HG03469 (cell line): ENCODE results near the gene STAB2.

Experiments
- ATAC-seq: cut with Tn5 transposase; IDR thresholded peaks from one replicate; pipeline ENCODE4 v1.9.1; 2021; ENCODE audit warnings: mild to moderate bottlenecking, moderate library complexity, moderate number of reproducible peaks; ENCODE audit not compliant: unreplicated experiment

Gene STAB2

GRCh38 chr12:103735291-103735690 lies 148.2 kb downstream of the STAB2 start:
- ATAC-seq = no peak

GRCh38 chr12:103736572-103736971 lies 149.5 kb downstream of the STAB2 start:
- no peak for ATAC-seq

DNA sequence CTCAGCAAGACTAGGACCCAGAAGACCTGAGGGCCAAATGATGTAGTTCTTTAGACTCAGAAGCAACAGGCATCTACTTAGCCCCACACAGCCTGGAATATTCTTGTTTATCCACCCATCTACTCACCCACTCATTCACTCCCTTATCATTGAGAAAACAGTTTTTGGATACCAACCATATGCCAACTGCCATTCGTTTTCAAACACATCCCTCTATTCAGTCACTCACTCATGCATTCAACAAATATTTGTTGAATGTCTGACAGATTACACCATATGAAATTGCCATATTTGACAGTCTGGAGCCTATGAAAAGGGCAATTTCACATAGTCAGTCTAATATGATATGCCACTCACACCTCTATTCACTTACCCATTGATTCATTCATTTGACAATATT lies 150.8 kb downstream of the STAB2 start:
- no peak for ATAC-seq

DNA sequence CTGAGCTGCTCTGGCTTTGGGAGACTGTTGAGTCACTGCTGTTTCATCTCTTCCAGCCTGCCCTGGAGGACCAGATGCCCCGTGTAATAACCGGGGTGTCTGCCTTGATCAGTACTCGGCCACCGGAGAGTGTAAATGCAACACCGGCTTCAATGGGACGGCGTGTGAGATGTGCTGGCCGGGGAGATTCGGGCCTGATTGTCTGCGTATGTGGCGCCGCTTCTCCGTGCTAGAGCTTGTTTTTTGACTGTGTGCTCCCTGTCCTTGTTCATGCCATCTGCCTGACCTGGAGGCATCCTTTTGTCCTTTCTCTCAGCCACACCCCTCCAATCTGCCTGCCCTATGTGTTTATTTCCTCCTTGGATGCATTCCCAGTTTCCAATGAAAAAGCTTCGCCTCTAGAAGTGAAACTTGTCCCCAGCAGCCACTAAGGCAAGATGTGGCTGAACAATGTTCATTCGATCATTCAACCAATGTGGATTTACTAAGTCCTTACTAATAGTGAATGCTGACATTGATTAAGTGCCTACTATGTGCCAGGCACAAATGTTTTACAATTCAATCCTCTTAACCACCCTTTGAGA lies 155.4 kb downstream of the STAB2 start:
- no peak for ATAC-seq

- no peak for ATAC-seq
Observed at GRCh38 chr12:103743788-103744187, 156.7 kb downstream of the STAB2 start.

GRCh38 chr12:103745962-103746361 lies 158.9 kb downstream of the STAB2 start:
- ATAC-seq = no peak

GRCh38 chr12:103748002-103748401 lies 160.9 kb downstream of the STAB2 start:
- ATAC-seq = no peak

DNA sequence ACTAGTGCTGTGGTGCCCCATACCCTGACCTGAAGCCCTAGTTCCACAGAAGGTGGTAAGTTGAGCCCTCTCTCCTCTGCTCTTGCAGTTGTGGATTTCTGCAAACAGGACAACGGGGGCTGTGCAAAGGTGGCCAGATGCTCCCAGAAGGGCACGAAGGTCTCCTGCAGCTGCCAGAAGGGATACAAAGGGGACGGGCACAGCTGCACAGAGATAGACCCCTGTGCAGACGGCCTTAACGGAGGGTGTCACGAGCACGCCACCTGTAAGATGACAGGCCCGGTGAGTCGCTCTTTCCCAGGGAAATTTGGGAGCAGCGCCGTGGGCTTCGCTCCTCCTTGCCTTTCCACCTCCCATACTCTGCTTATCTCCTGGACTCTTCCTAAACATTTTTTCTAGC lies 161.8 kb downstream of the STAB2 start:
- no peak for ATAC-seq

GRCh38 chr12:103751171-103751570 lies 164.1 kb downstream of the STAB2 start:
- no peak for ATAC-seq

DNA sequence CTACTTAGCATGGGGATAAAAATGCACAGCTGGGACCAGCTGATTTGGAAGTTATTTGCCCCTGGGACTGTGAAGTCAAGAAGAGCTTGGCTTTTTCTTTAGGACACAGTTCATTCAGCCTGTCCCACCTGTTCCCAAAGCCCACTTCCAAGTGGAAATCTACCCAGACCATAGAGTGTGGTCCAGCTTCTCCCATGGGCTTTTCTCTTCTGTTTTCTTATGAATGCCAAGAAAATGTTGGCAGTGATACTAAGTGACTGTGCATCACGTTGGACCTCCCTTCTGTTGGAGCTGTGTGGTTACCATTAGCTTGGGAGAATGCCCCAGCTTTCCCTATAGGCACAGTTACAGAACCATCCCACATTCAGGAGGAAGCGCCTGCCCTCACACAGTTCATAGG lies 164.5 kb downstream of the STAB2 start:
- ATAC-seq = no peak

DNA sequence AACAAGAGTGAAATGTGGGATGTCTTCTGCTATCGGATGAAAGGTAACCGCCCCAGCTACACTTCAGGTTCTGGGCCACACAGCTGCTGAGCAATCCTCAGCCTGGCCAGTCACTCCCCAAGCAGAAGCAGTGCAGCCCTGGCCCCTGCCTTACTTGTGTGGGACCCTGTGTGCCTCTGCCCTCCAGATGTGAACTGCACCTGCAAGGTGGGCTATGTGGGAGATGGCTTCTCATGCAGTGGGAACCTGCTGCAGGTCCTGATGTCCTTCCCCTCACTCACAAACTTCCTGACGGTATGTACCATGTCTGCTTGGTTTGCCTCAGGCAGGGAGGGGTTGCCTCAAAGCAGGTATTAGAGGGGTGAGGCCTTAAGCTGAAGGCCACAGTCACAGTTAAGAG lies 168.4 kb downstream of the STAB2 start:
- ATAC-seq = no peak

DNA sequence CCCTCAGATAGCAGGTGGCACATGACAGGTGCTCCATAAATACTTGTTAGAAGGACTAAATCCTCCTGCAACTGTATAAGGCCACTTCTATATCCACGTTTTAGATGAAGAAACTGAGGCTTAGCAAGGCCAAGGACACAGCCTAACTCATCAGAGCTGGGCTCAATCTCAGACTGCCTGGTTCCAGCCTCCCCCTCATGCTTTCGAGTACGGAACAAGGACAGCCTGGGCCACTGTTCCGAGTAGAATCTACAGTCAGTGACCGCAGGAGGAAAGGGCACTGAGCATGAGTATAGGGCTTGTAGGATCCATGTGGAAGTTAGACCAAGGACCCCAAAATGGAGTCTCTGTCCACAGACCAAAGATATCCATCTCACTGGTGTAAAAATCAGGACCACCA lies 169.4 kb downstream of the STAB2 start:
- no peak for ATAC-seq

- no peak for ATAC-seq
Observed at GRCh38 chr12:103757248-103757647, 170.2 kb downstream of the STAB2 start.

DNA sequence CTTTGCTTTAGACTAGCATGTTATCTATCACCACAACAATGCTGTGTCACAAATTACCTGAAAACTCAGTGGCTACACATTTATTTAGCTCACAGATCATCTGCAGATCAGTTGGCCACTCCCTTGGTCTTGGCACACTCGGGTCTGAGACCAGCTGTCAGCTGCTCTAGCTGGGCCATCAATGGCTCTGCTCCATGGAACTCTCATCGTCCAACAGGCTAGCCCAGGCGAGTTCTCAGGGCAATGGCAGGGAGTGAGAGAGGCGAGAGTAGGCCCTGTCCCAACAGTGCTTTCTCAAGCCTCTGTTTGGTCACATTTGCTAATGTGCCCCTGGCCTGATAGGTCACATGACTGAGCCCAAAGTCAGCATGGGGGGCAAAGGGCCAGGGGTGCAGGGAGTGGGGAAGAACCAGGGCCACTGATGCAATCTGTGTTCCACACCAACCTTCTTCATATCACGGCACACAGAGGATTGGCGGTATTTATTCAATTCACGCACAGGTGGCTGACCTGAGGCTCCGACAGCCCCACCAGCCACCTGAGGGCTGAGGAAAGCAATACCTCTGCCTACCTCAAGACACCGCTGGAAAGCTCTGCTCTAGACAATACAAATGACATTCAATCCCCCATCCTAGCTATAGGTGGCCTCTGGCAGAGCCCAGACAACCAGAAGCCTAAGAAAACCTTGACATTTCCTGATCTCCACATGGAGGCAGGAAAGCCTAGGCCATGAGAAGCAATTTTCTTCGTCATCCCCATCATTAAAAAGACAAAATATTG lies 171.4 kb downstream of the STAB2 start:
- ATAC-seq = no peak

DNA sequence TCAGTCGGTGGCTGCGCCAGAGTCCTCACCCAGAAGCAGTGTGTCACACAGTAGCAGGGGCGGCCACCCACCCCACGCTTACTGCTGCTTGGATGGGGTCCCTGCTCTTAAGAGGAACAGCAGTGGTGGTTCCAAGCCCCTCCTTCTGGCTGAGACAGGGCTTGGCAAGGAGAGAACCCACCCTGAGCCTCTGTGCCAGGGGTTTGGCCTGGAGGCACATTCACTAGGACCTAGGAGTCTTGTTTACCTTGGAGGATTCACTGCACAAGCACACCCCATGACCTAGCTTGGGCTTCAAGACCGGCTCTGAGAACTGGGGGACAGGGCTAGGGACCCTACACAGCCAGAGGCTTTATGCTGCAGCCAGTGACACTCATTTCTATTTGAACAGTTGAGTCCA lies 175.4 kb downstream of the STAB2 start:
- no peak for ATAC-seq

DNA sequence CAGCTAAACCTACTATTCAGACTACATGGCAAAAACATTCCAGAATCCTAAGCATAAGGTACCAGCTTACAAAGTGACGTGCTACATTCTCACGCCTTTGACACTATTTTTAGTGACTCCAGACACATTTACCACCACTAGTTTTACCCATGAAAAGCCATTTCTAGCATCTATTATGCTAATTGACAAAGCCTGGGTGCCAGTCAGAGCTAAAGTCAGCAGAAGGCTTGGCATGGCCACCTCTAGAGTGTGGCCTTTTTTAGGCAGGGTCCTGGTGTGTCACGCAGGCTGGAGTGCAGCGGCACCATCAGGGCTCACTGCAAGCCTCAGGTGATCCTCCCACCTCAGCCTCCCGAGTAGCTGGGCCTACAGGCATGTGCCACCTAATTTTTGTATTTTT lies 178.2 kb downstream of the STAB2 start:
- no peak for ATAC-seq

GRCh38 chr12:103766028-103766427 lies 179.0 kb downstream of the STAB2 start:
- no peak for ATAC-seq

DNA sequence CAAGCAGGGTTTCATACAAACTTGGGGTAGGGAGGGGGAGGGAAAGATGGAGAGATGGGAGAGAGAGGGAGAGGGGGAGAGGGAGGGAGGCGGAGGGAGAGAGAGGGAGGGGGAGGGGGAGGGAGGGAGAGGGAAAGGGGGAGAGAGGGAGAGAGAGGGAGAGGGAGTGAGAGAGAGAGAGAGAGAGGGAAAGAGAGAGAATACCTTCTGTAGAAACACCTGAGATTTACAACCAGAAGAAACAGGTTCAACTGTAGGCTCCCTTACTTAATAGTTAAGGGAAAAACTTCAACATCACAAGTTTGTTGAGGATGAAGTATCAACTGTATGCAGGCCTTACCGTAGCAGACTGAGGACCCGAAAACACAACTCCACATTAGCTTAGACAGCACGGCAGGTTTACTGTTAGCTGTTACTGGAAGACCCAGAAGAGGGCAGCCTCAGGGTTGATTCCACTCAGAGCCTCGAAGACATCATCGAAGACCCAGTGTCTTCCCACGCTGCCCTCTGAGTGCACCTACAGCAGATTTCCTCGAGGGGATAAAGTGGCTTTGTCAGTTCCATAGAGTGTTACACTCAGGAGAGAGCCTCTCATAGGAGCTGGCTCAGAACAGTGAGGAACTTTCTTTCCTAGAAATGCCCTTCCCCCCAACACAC lies 181.5 kb downstream of the STAB2 start:
- no peak for ATAC-seq

DNA sequence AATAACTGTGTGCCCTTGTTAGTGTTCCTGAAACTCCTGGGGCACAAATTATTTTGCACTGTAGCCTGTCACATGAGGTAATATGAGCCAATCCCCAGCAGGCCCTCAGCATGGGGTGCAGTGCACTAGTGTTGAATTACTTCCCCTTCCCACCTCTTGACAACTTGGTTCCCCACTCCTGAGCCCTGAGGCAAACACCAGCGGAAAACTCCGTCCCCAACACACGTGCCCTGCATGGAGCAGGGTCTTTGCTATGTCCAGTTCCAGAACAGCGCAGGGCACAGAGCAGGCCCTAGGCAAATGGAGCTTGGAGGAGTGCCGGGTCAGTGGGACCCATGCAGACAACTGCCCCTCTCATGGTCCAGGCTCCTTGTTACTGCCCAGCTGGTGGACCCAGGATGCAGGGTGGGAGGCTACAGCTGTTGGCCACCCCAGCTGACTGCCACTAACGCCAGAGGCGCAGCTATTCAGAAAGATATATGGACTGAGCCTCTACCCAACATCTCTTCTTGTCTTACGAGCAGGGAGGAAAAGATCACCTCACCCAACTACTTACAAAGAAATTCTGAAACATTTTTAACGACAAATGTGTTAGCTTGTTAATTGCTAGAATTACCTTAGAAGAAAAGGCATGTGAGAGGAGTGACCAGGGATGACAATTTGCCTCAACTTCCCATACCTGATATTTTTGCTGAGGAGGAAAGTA lies 182.3 kb downstream of the STAB2 start:
- no peak for ATAC-seq

GRCh38 chr12:103771466-103771865 lies 184.4 kb downstream of the STAB2 start:
- no peak for ATAC-seq

DNA sequence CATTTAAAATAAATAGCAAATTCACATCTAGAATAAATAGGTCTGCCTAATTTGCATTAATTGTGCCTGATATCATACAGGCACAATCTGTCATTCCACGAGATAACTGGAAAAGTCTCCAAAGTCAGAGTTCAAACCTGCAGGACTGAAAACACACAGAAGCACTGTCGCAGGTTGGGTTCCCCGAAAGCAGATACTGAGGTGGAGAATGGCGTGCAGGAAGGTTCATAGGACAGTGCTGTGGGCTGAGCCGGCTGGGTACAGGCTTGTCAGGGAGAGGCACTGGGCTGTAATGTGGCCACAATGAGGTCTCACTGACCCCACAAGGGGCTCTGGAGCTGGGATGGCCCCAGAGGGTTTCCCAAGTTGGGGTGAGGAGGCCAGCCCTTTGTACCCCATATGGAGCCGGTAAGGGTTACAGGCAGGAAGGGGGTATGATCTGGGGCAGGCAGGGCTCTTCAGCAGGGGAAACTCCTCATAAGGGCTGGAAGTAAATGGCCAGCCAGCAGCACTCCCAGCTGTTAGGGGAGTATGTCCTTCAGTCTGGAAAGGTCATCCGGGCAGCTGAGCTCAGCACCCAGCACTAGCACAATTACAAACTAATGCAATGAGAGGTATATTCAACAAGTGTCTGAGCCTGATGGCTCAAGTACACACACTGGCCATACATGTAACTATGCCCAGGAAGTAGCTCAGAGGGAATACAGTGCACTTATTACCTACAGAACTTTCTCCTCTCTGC lies 185.5 kb downstream of the STAB2 start:
- ATAC-seq = no peak
